Measurements from ENCODE around the gene CFTR.

Gene CFTR

DNA sequence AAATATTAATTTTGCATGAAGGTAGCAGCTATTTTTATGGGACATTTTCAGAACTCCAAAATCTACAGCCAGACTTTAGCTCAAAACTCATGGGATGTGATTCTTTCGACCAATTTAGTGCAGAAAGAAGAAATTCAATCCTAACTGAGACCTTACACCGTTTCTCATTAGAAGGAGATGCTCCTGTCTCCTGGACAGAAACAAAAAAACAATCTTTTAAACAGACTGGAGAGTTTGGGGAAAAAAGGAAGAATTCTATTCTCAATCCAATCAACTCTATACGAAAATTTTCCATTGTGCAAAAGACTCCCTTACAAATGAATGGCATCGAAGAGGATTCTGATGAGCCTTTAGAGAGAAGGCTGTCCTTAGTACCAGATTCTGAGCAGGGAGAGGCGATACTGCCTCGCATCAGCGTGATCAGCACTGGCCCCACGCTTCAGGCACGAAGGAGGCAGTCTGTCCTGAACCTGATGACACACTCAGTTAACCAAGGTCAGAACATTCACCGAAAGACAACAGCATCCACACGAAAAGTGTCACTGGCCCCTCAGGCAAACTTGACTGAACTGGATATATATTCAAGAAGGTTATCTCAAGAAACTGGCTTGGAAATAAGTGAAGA, 112.3 kb downstream of the CFTR start:
- no peak for DNase-seq

DNA sequence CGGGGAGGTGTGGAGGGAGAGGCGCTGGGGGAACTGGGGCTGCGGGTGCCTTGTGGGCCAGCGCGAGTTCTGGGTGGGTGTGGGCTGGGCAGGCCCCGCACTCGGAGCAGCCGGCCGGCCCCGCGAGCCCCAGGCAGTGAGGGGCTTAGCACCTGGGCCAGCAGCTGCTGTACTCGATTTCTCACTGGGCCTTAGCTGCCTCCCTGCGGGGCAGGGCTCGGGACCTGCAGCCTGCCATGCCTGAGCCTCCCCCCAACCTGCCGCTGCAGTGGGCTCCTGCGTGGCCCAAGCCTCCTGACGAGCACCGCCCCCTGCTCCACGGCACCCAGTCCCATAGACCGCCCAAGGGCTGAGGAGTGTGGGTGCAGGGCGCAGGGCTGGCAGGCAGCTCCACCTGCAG, 116.3 kb downstream of the CFTR start:
- DNase-seq, result no peak

GRCh38 chr7:117597755-117598154, 117.9 kb downstream of the CFTR start:
- no peak for DNase-seq

GRCh38 chr7:117600911-117601310, 121.1 kb downstream of the CFTR start:
- no peak for DNase-seq

DNA sequence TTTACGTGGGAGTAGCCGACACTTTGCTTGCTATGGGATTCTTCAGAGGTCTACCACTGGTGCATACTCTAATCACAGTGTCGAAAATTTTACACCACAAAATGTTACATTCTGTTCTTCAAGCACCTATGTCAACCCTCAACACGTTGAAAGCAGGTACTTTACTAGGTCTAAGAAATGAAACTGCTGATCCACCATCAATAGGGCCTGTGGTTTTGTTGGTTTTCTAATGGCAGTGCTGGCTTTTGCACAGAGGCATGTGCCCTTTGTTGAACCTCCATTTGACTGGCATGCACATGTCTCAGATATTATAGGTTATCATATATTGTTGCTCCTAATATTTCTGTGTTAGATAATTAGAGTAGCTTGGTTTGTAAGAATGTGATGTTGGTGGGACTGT, 123.8 kb downstream of the CFTR start:
- DNase-seq, result no peak

DNA sequence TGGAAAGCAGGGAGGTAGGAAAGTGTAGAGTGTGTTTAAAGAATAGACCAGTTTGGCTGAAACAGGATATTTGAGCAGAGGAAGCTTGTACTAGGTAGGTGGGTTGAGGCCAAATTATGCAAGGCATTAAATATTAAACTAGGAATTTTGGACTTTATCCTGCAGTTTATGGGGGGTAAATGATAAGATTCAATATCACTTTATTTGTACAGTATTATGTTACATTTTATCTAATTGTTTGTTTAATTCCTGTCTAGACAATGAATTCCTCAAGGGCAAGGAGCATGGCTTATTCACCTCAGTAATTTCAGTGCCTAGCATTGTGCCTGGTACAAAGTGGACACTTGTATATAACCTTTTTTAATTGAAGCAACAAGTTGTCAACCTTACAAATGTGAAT, 125.9 kb downstream of the CFTR start:
- DNase-seq, result no peak

GRCh38 chr7:117606132-117606531, 126.3 kb downstream of the CFTR start:
- no peak for DNase-seq

GRCh38 chr7:117610396-117610795, 130.6 kb downstream of the CFTR start:
- DNase-seq, result no peak

DNA sequence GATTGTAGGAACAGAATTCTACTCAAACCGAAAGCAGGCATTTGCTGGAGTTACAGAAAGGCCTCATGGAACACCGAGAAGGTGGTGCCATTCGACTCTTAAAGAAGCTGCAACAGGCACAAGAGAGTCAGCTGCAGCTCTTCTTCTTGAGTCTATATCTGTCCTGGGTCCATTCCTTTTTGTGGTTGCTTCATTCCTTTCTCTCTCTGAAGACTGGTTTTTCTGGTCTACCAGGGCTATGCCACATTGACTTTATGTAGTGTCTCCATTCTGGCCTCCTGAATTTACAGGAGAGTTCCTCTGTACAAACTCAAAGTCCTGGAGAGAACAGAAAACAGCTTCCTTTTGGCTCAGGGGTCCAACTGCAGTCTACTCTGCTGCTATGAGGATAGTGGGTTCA, 132.8 kb downstream of the CFTR start:
- no peak for DNase-seq

GRCh38 chr7:117616694-117617093, 136.9 kb downstream of the CFTR start:
- DNase-seq, result no peak

DNA sequence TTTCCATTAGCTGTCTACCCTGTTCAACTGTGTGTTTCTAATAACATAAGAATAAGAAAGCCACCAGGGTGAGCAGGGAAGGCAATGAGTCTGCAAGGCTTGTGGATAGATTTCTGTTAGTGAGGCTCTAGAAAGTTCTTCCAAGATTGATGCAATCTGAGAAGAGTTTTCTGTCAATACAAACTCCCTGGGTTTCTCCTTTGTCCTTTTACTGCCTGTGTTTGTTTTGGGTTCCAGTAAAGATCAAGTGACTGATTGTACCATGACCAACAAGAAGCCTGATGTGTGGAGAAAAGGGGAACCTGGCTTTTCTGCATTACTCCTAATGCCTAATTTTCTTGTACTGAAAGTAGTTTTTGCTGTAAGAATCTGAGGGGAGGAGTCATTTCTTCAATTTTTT, 139.9 kb downstream of the CFTR start:
- no peak for DNase-seq

GRCh38 chr7:117621075-117621618, 141.3 kb downstream of the CFTR start:
- no peak for DNase-seq

DNA sequence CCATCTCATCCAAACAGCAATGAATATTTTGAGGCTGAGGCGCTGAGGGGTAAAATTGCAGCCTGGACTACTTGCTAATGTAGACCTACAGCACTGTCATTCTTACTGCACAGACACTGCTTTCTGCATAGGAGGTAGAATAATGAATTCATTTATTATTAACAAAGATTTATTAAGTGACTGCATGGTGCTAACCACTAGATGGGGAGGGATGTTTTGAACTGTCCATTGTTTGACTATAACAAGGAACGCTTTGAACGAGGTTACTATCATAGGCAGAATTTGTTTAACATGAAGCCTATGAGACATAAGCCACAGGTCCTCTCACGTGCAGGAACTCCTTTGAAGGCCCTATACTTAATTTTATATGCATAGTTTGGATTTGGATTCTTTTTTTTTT, 143.8 kb downstream of the CFTR start:
- DNase-seq, result no peak

GRCh38 chr7:117630501-117630900, 150.7 kb downstream of the CFTR start:
- DNase-seq, result no peak

DNA sequence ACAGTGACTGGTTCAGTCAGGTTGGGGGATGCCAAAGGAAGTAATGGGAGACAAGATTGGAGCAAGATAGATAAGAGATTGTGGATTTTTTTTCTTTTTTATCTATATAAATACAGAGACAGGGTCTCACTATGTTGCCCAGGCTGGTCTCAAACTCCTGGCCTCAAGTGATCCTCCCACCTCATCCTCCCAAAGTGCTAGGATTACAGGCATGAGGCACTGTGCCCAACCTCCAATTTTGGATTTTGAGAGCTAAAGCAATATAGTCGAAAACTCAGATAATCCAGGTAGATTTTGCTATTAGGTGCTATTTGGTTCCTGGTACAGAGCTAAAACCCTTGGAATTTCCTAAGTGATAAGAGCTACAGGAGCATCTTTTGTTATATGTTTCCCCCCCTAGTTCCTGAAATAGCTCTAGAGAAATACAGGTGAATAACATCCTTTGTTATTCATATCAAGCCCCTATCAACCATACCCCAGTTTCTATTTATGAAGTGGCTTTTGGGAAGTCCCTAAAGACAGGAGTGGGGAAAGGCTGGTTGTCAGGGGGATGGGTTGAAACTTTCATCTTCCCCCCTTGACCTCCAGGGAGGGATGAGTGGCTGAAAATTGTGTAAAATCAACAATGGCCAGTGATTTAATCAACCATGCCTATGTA, 151.2 kb downstream of the CFTR start:
- no peak for DNase-seq

GRCh38 chr7:117631652-117632051, 151.8 kb downstream of the CFTR start:
- DNase-seq, result no peak

GRCh38 chr7:117637937-117638336, 158.1 kb downstream of the CFTR start:
- DNase-seq, result no peak

- no peak for DNase-seq
Measured at GRCh38 chr7:117639966-117640365, 160.1 kb downstream of the CFTR start.

- no peak for DNase-seq
Measured at GRCh38 chr7:117640465-117640864, 160.6 kb downstream of the CFTR start.

DNA sequence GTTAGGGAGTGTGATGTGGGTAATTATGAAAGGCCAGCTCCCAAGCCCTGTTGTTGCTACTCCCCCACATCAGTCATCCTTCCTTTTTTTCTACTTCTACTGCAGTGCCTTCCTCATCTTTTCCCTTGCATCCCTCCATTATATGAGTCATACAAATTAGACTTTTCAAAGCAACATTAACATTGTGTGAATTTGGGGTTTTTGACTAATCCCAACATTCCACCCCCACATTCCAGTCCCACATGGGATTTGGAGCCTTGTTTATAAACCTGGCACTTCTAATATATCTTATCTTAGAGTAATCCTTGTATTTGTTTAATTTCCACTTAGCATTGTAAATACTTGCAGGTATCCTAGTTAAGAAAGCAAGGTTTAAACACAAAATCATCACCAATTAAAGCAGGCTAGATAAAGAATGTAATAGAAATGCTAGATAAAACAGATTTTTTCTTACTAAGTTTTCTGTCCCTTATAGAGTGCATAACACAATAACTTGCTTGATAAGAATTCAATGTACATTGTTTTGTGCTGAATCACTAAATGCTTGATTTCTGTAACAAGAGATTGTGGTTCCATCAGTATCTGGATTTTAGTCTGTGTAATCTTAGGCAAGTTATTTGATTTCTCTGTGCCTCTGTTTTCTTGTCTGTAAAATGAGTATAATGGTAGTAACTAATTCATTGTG, 165.8 kb downstream of the CFTR start:
- no peak for DNase-seq

DNA sequence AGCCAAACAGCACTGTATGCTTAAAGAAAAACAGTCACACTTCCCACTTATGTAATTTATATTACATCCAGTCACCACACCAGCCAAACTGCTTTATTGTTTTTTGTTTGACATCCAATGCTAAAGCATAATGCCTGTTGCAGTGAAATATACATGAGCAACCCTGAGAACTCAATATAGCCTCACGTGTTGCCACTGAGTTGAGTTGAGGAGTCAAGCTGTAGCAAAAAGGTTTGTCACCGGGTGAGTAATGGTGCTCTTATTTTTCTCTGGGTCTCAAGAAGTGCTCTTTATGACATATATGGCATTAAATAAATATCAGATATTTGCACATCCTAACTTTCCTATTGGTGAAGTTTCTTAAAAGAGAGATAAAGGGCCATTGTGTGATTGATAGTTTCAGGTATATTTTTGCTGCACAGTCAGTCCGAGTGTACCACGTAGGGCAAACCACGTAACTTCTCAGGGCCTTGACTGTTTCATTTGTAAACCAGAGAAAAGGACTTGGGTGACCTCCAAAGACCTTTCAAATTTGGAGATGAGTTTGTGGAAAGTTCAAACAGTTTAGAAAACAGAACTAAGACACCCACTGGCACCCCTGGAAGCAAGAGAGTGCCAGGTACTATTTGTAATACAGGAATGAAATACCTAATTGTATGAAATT, 168.5 kb downstream of the CFTR start:
- DNase-seq, result no peak

DNA sequence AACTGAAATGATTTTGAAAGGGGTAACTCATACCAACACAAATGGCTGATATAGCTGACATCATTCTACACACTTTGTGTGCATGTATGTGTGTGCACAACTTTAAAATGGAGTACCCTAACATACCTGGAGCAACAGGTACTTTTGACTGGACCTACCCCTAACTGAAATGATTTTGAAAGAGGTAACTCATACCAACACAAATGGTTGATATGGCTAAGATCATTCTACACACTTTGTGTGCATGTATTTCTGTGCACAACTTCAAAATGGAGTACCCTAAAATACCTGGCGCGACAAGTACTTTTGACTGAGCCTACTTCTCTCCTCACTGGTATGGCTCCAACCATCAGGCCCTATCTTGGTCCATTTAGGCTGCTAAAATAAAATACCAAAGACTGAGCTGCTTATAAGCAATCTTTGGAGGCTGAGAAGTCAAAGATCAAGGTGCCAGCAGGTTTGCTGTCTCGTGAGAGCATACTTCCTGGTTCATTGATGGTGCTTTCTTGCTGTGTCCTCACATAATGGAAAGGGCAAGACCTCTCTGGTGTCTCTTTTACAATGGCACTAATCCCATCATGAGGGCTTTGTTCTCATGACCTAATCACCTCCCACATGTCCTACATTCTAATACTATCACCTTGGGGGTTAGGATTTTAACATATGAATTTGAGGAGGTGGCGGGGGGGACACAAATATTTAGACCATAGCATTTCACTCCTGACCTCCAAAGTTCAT, 173.3 kb downstream of the CFTR start:
- DNase-seq, result no peak

DNA sequence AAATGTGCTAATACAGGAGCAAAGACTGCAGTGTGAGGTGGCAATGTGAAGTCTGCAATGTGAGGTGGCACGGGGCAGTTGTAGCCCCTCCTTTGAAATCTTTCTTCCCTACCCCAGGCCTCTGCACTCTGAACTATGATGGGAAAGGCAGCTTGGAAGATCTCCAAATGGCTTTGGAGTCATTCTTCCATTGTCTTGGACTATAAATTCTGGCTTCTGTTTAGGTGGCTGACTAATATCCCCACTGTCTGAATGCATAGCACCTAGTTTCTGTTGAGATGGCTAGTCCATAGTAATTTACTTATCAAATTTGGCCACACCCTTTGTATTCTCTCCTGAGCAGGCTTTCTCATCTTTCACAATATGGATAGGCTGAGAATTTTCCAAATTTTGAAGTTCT, 175.0 kb downstream of the CFTR start:
- no peak for DNase-seq

All from activated CD4-positive, alpha-beta T cell treated with anti-CD3 and anti-CD28 coated beads, Interleukin-10, Interleukin-2, amounts not matched to agents 100 ng/mL and 50 ng/mL, durations not matched to agents 16 hours and 8 hours (primary cell).